Ovary (tissue), 9 donors: ENCODE data around the gene BMPR1A. TPM values are rescaled to one million over a fixed set of nuclear protein-coding genes. Genes with fewer than 3 reads are reported as not detected.
A peak's percentile ranks its signal among the peaks of the same experiment; 100 is the strongest.

Experiments
- DNase-seq, 5 donors: peaks; one replicate each; pipeline ENCODE4 v3.0.0-alpha.2; 2019 to 2020
- H3K27ac ChIP-seq, 2 donors: fragments of 200-600 bp; one replicate each; pipeline versions ENCODE4 v1.5.1 to v1.8.0; 2019 to 2022
- H3K27me3 ChIP-seq: fragments of 200-600 bp; one replicate; pipeline ENCODE4 v1.8.0; 2022
- H3K36me3 ChIP-seq: fragments of 200-600 bp; sonication (generic); one replicate; pipeline ENCODE4 v1.5.1; 2019
- H3K4me1 ChIP-seq: one replicate; pipeline ENCODE4 v1.8.1; 2013; ENCODE audit warnings: mild to moderate bottlenecking, moderate library complexity; ENCODE audit not compliant: insufficient read depth
- H3K4me3 ChIP-seq: fragments of 200-600 bp; sonication (generic); one replicate; pipeline ENCODE4 v1.5.1; 2017
- H3K9me3 ChIP-seq, 2 donors: fragments of 200-600 bp in 1 of 2; sonication (generic) in 1 of 2; one replicate each; pipeline versions ENCODE4 v1.5.1 to v1.8.1; 2013 to 2019; ENCODE audit warnings: mild to moderate bottlenecking in 1 of 2, moderate library complexity in 1 of 2
- CTCF ChIP-seq, 3 donors: fragments of 450-650 bp in 2 of 3; fragments of 200-600 bp in 1 of 3; IDR thresholded peaks; one replicate each; pipeline versions ENCODE4 v1.5.1 to v1.8.0; 2016 to 2022; ENCODE audit warnings: antibody characterized with exemption in 3 of 3, mild to moderate bottlenecking in 1 of 3
- EP300 ChIP-seq: sonication (generic); formaldehyde crosslinking; IDR thresholded peaks from one replicate; pipeline ENCODE4 v1.6.1; 2017; ENCODE audit warnings: antibody characterized with exemption
- POLR2A ChIP-seq: fragments of 450-650 bp; IDR thresholded peaks from one replicate; pipeline ENCODE4 v1.6.1; 2017; ENCODE audit warnings: antibody characterized with exemption, mild to moderate bottlenecking, moderate library complexity
- WGBS, 3 donors: extraction: QIAGEN DNeasy Blood & Tissue Kit in 1 of 3; methylation state at CpG; one replicate each; pipeline versions ENCODE4 v1.1.5 to v1.1.7; 2013 to 2017; 5-methylcytosine and 5-hydroxymethylcytosine counted together
- intact Hi-C, 4 donors: fragments of 100-400 bp; cut with DNase I; formaldehyde crosslinking; loops; one replicate each; pipeline versions ENCODE4 v1.11.0 to v1.15.1; 2022 to 2023
- polyA plus RNA-seq, 2 donors: library from polyadenylated mRNA; stranded (reverse); fragments of 200-250 nt in 1 of 2; fragments of 350-450 nt in 1 of 2; fragmentation: Illumina TruSeq in 1 of 2; extraction: RNeasy Lipid Tissue Mini Kit (QIAGEN cat#74804) in 1 of 2; gene quantifications; one replicate each; pipeline ENCODE4 v1.2.3, GENCODE V29; 2013 to 2014
- total RNA-seq, 7 donors: library from RNA; depleted of rRNA in 2 of 7; stranded (reverse); fragments of >200 nt in 2 of 7; fragmentation: NEBNext Ultra II Directional in 3 of 7; extraction: Animal tissue kit (Norgen Biotek cat#: 25700) in 3 of 7; gene quantifications; one replicate each; pipeline versions ENCODE4 v1.1.0 to v1.2.4, GENCODE V29; 2016 to 2023
- donor health status: DM: no; HTN: no; CAD: no; lungs with moderate emphysema.
- donor health status: DM: no; HTN: no; CAD: no.
- donor health status: Bipolar disorder and iron deficiency.
- donor health status: DM: yes; HTN: yes; CAD: no.
- donor health status: DM: no; HTN: no; CAD: no.
- donor health status: DM: yes; HTN: yes; CAD: no.

Gene BMPR1A
- total and polyA plus RNA-seq, 9 donors = 19.0 to 77.9 (median 55.8) TPM

DNA sequence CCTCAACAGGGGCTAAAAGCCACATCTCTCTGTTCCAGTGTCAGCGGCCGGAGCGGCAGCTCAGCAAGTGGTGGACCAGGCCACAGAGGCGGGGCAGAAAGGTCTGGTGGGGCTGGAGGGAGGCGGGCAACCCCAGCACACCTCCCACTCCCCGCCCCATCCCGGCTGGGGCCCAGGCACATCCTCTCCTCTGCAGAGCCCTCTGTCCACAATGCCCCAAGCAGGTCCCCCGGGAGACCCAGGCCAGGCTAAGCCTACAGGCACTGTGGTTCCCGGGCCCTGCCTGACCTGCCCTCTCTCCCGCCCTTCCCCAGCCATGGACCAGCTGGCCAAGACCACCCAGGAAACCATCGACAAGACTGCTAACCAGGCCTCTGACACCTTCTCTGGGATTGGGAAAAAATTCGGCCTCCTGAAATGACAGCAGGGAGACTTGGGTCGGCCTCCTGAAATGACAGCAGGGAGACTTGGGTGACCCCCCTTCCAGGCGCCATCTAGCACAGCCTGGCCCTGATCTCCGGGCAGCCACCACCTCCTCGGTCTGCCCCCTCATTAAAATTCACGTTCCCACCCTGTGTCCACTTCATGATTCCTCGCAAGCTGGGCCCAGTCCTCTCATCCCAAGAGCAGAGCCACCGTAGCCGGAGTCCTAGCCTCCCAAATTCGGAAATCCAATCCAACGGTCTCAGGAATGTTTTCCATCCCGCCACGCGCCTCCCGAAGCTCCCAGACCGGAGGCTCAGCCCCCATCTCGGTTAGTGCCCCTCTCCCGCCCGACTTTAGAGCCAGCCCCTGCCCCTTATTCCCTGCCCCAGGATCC is 214.0 kb downstream of the BMPR1A start:
- H3K27me3 ChIP-seq = no peaks in the 10 kb centered on the region
- no peaks in the 10 kb centered on the region for H3K9me3 ChIP-seq
- peaks cover 19% of the 10 kb centered on the region for H3K4me1 ChIP-seq
- no peaks in the 10 kb centered on the region for H3K36me3 ChIP-seq
- 3 to 7% (median 6%) methylated on average over 30 of the region's 30 CpGs for WGBS, 3 donors
- peak overlapping the region; percentile 71 for H3K4me3 ChIP-seq
- intact Hi-C loops = loop anchor here in 1 of 4 donors (5.0 kb wide), 1 partner anchor 122 kb away; the partner anchor contains the start of gene GLUD1
- DNase-seq = peak; percentile 87 to 91 (median 87)
- H3K27ac ChIP-seq = peak overlapping the region; percentile 97 to 99
- TF ChIP-seq POLR2A (peak; percentile 62), CTCF (IDR thresholded peaks at IDR 0.05) (peak in 1 of 3 donors; percentile 24), EP300 (no peak)

DNA sequence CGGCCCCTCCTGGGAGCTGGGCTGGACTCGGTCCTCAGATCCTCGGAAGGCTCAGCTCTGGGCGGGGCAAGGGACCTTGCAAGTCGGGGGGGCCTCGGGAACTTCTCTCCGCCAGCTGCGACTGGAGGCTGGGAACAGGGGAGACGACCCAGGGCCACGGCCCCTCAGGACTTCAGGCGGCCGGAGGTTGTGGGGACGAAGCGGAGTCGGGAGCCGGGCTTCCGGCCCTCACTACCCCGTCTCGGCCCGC is 214.5 kb downstream of the BMPR1A start:
- peak in 2 of 3 donors; percentile 5 to 7 for TF ChIP-seq CTCF (IDR thresholded peaks at IDR 0.05)
- peak; percentile 97 for TF ChIP-seq POLR2A
- TF ChIP-seq EP300 = no peak
- peak overlapping the region; percentile 71 for H3K4me3 ChIP-seq
- H3K4me1 ChIP-seq = peaks cover 18% of the 10 kb centered on the region
- no peaks in the 10 kb centered on the region for H3K36me3 ChIP-seq
- peak overlapping the region; percentile 97 to 99 for H3K27ac ChIP-seq
- 0 to 1% (median 0%) methylated on average over 12 to 20 of the region's 20 CpGs for WGBS, 3 donors
- H3K9me3 ChIP-seq = no peaks in the 10 kb centered on the region
- H3K27me3 ChIP-seq = no peaks in the 10 kb centered on the region
- intact Hi-C loops = loop anchor here in 1 of 4 donors (5.0 kb wide), 1 partner anchor 121 kb away; the partner anchor contains the start of gene GLUD1
- no peak for DNase-seq

- TF ChIP-seq CTCF (IDR thresholded peaks at IDR 0.05) (peak in 2 of 3 donors; percentile 2 to 31), EP300 (peak; percentile 92), POLR2A (no peak)
- Histone ChIP-seq H3K9me3 (no peaks in the 10 kb centered on the region), H3K36me3 (no peaks in the 10 kb centered on the region), H3K27me3 (no peaks in the 10 kb centered on the region), H3K4me1 (peaks cover 17% of the 10 kb centered on the region), H3K27ac (peak overlapping the region; percentile 97 to 99), H3K4me3 (peak overlapping the region; percentile 71)
- intact Hi-C loops = loop anchor here in 1 of 4 donors (5.0 kb wide), 1 partner anchor 121 kb away; the partner anchor contains the start of gene GLUD1
- DNase-seq = peak; percentile 93 to 98 (median 98)
- WGBS, 3 donors = 9 to 11% (median 10%) methylated on average over 49 to 66 of the region's 66 CpGs
Observed at GRCh38 chr10:86971232-86971991, 215.0 kb downstream of the BMPR1A start.

DNA sequence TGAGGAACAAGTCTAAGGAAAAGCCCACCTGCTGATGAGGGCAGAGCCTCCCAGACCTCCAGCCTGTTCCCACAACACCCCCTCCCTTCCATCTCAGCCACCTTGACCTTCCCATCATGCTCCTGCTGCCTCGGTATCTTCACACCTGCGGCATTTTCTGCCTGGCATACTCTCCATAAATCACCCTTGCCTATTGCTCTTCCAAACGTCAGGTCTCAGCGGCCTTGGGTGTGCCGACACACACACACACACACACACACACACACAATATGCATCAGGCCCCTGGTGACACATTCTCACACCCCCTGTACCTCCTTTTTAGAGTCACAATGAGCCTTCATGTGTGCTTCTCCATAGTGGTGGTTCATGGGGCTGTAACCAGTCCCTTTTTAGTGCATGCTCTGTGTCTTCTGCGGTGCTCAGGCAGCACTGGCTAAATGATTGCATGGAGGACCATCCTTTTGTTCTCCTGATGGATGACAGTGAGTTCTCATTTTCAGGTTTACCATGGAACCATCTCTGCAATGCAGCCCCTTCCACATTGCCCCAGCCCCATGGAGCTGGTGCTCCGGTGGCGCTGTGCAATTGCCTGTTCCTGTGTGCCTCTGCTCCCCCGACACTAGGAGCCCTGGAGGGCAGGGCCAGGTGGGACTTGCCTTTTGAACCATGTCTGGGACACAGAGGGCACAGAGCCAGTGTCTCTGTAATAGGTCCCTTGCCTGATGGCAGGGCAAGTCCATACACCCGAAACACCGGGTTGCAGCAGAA is 216.4 kb downstream of the BMPR1A start:
- Histone ChIP-seq H3K4me1 (peaks cover 8% of the 10 kb centered on the region), H3K36me3 (no peaks in the 10 kb centered on the region), H3K27me3 (no peaks in the 10 kb centered on the region), H3K4me3 (no peak overlapping the region), H3K27ac (peak overlapping the region; percentile 97 to 99), H3K9me3 (no peaks in the 10 kb centered on the region)
- peak; percentile 29 to 49 (median 39) for DNase-seq
- WGBS, 3 donors = 93 to 96% (median 95%) methylated on average over 10 to 11 of the region's 11 CpGs
- no peak for TF ChIP-seq EP300
- no peak for TF ChIP-seq POLR2A
- TF ChIP-seq CTCF (IDR thresholded peaks at IDR 0.05) = no peak
- intact Hi-C loops = loop anchor here in 2 of 4 donors (2.0 to 5.0 kb wide), 2 partner anchors 18 to 120 kb away; partner anchors contain the start of gene GLUD1 (in 1 of the 2)
